ENCODE results near the gene FYN.

DNA sequence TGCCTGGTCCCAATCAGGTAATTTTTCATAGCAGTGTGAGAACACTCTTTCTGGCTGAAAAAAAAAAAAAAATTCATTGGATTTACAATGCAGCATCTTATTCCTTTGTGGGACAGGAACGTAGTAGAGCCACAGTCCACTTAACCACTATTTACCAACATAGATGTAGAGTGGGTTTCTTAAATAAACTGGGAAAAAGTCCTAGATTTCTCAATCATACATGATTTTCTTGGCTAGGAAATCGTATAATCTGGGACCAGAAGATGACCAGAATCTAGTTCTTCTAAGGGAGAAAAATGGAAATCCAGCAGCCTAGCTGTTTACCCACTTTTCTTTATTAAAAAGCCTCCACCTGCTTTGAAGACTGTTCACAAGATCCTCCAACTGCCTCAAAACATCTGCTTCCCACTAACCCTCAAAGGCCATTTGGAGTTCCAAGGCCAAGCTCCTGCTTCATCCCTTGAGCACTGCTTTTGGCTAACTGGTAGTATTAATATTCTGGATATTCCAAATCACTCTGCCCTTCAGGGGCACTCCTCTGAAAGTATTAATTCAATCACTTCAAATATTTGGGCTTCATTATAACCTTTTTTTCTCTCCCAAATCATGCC lies 70.4 kb downstream of the FYN start:
- no peak for TF ChIP-seq CEBPB (IDR thresholded peaks at IDR 0.05)
- TF ChIP-seq, protein P1, sequence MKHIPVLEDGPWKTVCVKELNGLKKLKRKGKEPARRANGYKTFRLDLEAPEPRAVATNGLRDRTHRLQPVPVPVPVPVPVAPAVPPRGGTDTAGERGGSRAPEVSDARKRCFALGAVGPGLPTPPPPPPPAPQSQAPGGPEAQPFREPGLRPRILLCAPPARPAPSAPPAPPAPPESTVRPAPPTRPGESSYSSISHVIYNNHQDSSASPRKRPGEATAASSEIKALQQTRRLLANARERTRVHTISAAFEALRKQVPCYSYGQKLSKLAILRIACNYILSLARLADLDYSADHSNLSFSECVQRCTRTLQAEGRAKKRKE (CRISPR knock-in tag; IDR thresholded peaks at IDR 0.05; ENCODE audit: low read depth) = no peak
